Endothelial cell (in vitro differentiated cells): ENCODE data around the gene ADAM22. TPM values are rescaled to one million over a fixed set of nuclear protein-coding genes. Genes with fewer than 3 reads are reported as not detected.

ENCODE experiments used
- DNase-seq: peaks from one replicate; pipeline ENCODE4 v3.0.0; 2021; ENCODE audit warnings: low spot score
- H3K27ac Mint-ChIP-seq: one replicate; pipeline ENCODE4 v1.8.0; 2021; ENCODE audit warnings: mixed read lengths, inconsistent platforms; ENCODE audit not compliant: unreplicated experiment
- H3K27me3 Mint-ChIP-seq: one replicate; pipeline ENCODE4 v1.8.0; 2021; ENCODE audit warnings: mild to moderate bottlenecking, moderate library complexity, mixed read lengths, inconsistent platforms; ENCODE audit not compliant: unreplicated experiment
- H3K36me3 Mint-ChIP-seq: one replicate; pipeline ENCODE4 v1.8.0; 2021; ENCODE audit warnings: mild to moderate bottlenecking, low read depth, mixed read lengths, inconsistent platforms; ENCODE audit not compliant: unreplicated experiment
- H3K4me1 Mint-ChIP-seq: one replicate; pipeline ENCODE4 v1.8.0; 2021; ENCODE audit warnings: mild to moderate bottlenecking, mixed read lengths, inconsistent platforms; ENCODE audit not compliant: unreplicated experiment
- H3K4me3 Mint-ChIP-seq: one replicate; pipeline ENCODE4 v1.8.0; 2021; ENCODE audit warnings: mild to moderate bottlenecking, mixed read lengths, inconsistent platforms; ENCODE audit not compliant: unreplicated experiment
- H3K9me3 Mint-ChIP-seq: one replicate; pipeline ENCODE4 v1.8.0; 2021; ENCODE audit warnings: mixed read lengths, inconsistent platforms; ENCODE audit not compliant: unreplicated experiment
- CTCF ChIP-seq: fragments of 200-600 bp; sonication (generic); IDR thresholded peaks from one replicate; pipeline ENCODE4 v1.5.0; 2021; ENCODE audit warnings: antibody characterized with exemption; ENCODE audit not compliant: unreplicated experiment
- long read RNA-seq: library from polyadenylated mRNA; unstranded; transcript quantifications from one replicate; pipeline ENCODE4 v2.0.0, GENCODE V29; 2020; ENCODE audit not compliant: unreplicated experiment
- total RNA-seq: library from RNA; stranded (reverse); fragmentation: NEBNext Ultra II Directional; extraction: Animal tissue kit (Norgen Biotek cat#: 25700); gene quantifications from one replicate; pipeline ENCODE4 v1.2.1, GENCODE V29; 2021; ENCODE audit not compliant: unreplicated experiment

ADAM22 gene, protein sequence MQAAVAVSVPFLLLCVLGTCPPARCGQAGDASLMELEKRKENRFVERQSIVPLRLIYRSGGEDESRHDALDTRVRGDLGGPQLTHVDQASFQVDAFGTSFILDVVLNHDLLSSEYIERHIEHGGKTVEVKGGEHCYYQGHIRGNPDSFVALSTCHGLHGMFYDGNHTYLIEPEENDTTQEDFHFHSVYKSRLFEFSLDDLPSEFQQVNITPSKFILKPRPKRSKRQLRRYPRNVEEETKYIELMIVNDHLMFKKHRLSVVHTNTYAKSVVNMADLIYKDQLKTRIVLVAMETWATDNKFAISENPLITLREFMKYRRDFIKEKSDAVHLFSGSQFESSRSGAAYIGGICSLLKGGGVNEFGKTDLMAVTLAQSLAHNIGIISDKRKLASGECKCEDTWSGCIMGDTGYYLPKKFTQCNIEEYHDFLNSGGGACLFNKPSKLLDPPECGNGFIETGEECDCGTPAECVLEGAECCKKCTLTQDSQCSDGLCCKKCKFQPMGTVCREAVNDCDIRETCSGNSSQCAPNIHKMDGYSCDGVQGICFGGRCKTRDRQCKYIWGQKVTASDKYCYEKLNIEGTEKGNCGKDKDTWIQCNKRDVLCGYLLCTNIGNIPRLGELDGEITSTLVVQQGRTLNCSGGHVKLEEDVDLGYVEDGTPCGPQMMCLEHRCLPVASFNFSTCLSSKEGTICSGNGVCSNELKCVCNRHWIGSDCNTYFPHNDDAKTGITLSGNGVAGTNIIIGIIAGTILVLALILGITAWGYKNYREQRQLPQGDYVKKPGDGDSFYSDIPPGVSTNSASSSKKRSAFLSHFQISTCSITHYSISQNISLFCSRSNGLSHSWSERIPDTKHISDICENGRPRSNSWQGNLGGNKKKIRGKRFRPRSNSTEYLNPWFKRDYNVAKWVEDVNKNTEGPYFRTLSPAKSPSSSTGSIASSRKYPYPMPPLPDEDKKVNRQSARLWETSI
- 14.6 TPM for total RNA-seq
- long read RNA-seq = 0 reads

- H3K4me3 Mint-ChIP-seq = peak within 1 kb of the TSS; percentile 91
- no peaks in the 10 kb centered on the region for H3K9me3 Mint-ChIP-seq
- H3K36me3 Mint-ChIP-seq = peaks cover 3% of the 10 kb centered on the region
- H3K27ac Mint-ChIP-seq = no peak within 1 kb of the TSS
- no peak for TF ChIP-seq CTCF
- no peaks in the 10 kb centered on the region for H3K4me1 Mint-ChIP-seq
- H3K27me3 Mint-ChIP-seq = no peaks in the 10 kb centered on the region
- peak; percentile 90 for DNase-seq
These were observed at the start of gene ADAM22 for GRCh38 chr7:87933953-87934698. Gene ADAM22 (plus strand): TSS chr7:87934251. CDS start chr7:87934466, 215 bp downstream.

DNA sequence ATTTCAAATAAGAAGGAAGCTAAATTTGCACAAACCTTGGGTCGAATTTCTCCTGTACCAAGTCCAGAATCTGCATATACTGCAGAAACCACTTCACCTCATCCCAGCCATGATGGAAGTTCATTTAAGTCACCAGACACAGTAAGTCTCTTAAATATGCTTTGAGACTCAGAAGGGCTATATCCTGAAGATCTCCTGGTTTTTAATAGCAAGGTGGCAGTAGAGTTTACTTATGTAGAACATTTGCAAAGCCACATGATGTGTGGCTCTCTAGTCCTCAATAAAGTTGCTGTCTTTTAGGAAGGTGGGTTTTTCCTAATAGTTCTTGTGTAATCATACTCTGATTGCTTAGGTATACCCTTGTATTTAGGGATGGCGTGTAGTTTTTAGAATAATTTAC, 49.0 kb upstream of the ADAM22 start:
- Mint-ChIP-seq H3K27ac (no peak overlapping the region), H3K4me3 (no peak overlapping the region), H3K4me1 (no peaks in the 10 kb centered on the region), H3K9me3 (no peaks in the 10 kb centered on the region), H3K27me3 (no peaks in the 10 kb centered on the region), H3K36me3 (no peaks in the 10 kb centered on the region)
- TF ChIP-seq CTCF = no peak
- no peak for DNase-seq

DNA sequence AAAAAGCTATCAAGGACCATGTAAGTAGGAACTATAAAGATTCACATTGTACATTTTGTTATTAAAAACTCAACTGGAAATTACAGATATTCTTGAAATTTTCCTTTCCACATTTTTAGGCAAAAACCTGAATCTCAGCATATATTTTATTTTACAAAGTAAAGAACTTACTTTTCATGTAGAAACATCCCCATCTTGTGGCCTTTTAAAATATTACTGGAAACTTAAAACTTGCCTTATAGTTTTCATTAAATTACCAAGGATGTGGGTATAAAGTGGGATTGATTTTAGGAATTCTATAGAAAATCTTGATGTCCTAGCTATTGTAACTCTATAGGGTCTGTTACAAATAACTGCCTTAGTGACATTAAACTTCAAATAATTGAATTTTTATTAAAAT, 47.2 kb upstream of the ADAM22 start:
- Mint-ChIP-seq H3K4me3 (no peak overlapping the region), H3K27me3 (no peaks in the 10 kb centered on the region), H3K27ac (no peak overlapping the region), H3K36me3 (no peaks in the 10 kb centered on the region), H3K9me3 (no peaks in the 10 kb centered on the region), H3K4me1 (no peaks in the 10 kb centered on the region)
- peak; percentile 62 for TF ChIP-seq CTCF
- DNase-seq = no peak

GRCh38 chr7:87895363-87895762, 38.7 kb upstream of the ADAM22 start:
- no peak for TF ChIP-seq CTCF
- Mint-ChIP-seq H3K9me3 (no peaks in the 10 kb centered on the region), H3K36me3 (no peaks in the 10 kb centered on the region), H3K27ac (no peak overlapping the region), H3K4me1 (no peaks in the 10 kb centered on the region), H3K4me3 (no peak overlapping the region), H3K27me3 (no peaks in the 10 kb centered on the region)
- DNase-seq = no peak
